HG03457 (cell line): ENCODE measurements around the gene TBXA2R.
"Not testable (repeated sequence)": the region's sequence is repeated elsewhere in the genome, so short reads cannot be mapped to it uniquely, and the experiment has no call there.

Experiments used
- ATAC-seq: cut with Tn5 transposase; IDR thresholded peaks from one replicate; pipeline ENCODE4 v1.9.1; 2021; ENCODE audit warnings: moderate number of reproducible peaks; ENCODE audit not compliant: unreplicated experiment

Gene TBXA2R

GRCh38 chr19:3606690-3607289, at the start of gene TBXA2R:
Gene TBXA2R, minus strand, starts transcription at chr19:3606875. Its CDS starts 6,241 bp downstream, at chr19:3600634.
- ATAC-seq, result no peak

GRCh38 chr19:3656073-3656746, 49.5 kb upstream of the TBXA2R start:
- no peak for ATAC-seq

GRCh38 chr19:3655402-3656072, 48.9 kb upstream of the TBXA2R start:
- no peak for ATAC-seq

GRCh38 chr19:3653865-3654513, 47.3 kb upstream of the TBXA2R start:
- ATAC-seq, result no peak

GRCh38 chr19:3653081-3653795, 46.6 kb upstream of the TBXA2R start:
- no peak for ATAC-seq

- ATAC-seq, result no peak
Measured at GRCh38 chr19:3652422-3652821, 45.7 kb upstream of the TBXA2R start.

- no peak for ATAC-seq
Measured at GRCh38 chr19:3651684-3652083, 45.0 kb upstream of the TBXA2R start.

- ATAC-seq, result no peak
Measured at GRCh38 chr19:3649888-3650287, 43.2 kb upstream of the TBXA2R start.

- ATAC-seq, result no peak
Measured at GRCh38 chr19:3648037-3648905, 41.6 kb upstream of the TBXA2R start.

- not testable (repeated sequence) for ATAC-seq
Measured at GRCh38 chr19:3647102-3647501, 40.4 kb upstream of the TBXA2R start.

GRCh38 chr19:3646336-3647092, 39.8 kb upstream of the TBXA2R start:
- ATAC-seq, result no peak

GRCh38 chr19:3645726-3646125, 39.1 kb upstream of the TBXA2R start:
- ATAC-seq, result no peak

GRCh38 chr19:3645067-3645396, 38.4 kb upstream of the TBXA2R start:
- no peak for ATAC-seq

GRCh38 chr19:3644351-3645066, 37.8 kb upstream of the TBXA2R start:
- no peak for ATAC-seq

GRCh38 chr19:3643674-3644313, 37.1 kb upstream of the TBXA2R start:
- ATAC-seq, result no peak

- ATAC-seq, result no peak
Measured at GRCh38 chr19:3642987-3643673, 36.5 kb upstream of the TBXA2R start.

- ATAC-seq, result no peak
Measured at GRCh38 chr19:3642296-3642695, 35.6 kb upstream of the TBXA2R start.
